Midbrain (tissue), 1 donor: ENCODE measurements around the gene KCNK5.
A peak's percentile ranks its signal among the peaks of the same experiment; 100 is the strongest.

ENCODE experiments used
- DNase-seq: peaks from one replicate; lab custom pipeline; 2025; lab: John Stamatoyannopoulos, UW

Gene KCNK5

GRCh38 chr6:39228992-39229767 lies at the start of gene KCNK5:
Gene KCNK5 (minus strand): TSS chr6:39229475. CDS start chr6:39229111, 364 bp downstream.
- DNase-seq: peak; percentile 20

GRCh38 chr6:39276379-39276995 lies 47.2 kb upstream of the KCNK5 start:
- no peak for DNase-seq

- no peak for DNase-seq
Measured at GRCh38 chr6:39274903-39275302, 45.6 kb upstream of the KCNK5 start.

- DNase-seq: no peak
Measured at GRCh38 chr6:39274471-39274870, 45.2 kb upstream of the KCNK5 start.

GRCh38 chr6:39273406-39273821 lies 44.1 kb upstream of the KCNK5 start:
- no peak for DNase-seq

GRCh38 chr6:39269961-39270360 lies 40.7 kb upstream of the KCNK5 start:
- DNase-seq: no peak

GRCh38 chr6:39268721-39269120 lies 39.4 kb upstream of the KCNK5 start:
- DNase-seq: no peak

- no peak for DNase-seq
Measured at GRCh38 chr6:39268171-39268570, 38.9 kb upstream of the KCNK5 start.

GRCh38 chr6:39266782-39267355 lies 37.6 kb upstream of the KCNK5 start:
- no peak for DNase-seq

GRCh38 chr6:39266375-39266774 lies 37.1 kb upstream of the KCNK5 start:
- no peak for DNase-seq

GRCh38 chr6:39263303-39264037 lies 34.2 kb upstream of the KCNK5 start:
- no peak for DNase-seq

- DNase-seq: no peak
Measured at GRCh38 chr6:39261751-39262150, 32.5 kb upstream of the KCNK5 start.

GRCh38 chr6:39260953-39261352 lies 31.7 kb upstream of the KCNK5 start:
- no peak for DNase-seq

- no peak for DNase-seq
Measured at GRCh38 chr6:39260456-39260855, 31.2 kb upstream of the KCNK5 start.

- DNase-seq: no peak
Measured at GRCh38 chr6:39256294-39256940, 27.1 kb upstream of the KCNK5 start.

- no peak for DNase-seq
Measured at GRCh38 chr6:39254999-39255535, 25.8 kb upstream of the KCNK5 start.

GRCh38 chr6:39251406-39251805 lies 22.1 kb upstream of the KCNK5 start:
- no peak for DNase-seq

GRCh38 chr6:39250507-39250906 lies 21.2 kb upstream of the KCNK5 start:
- no peak for DNase-seq

GRCh38 chr6:39249278-39249677 lies 20.0 kb upstream of the KCNK5 start:
- no peak for DNase-seq

- DNase-seq: no peak
Measured at GRCh38 chr6:39247667-39248194, 18.5 kb upstream of the KCNK5 start.

GRCh38 chr6:39243809-39244208 lies 14.5 kb upstream of the KCNK5 start:
- DNase-seq: no peak
